A673 (cell line): ENCODE data around the gene CDH4.

ENCODE experiments used
- EZH2 ChIP-seq: fragments of 200-600 bp; sonication (generic); IDR thresholded peaks from 2 replicates; pipeline ENCODE4 v1.6.1; 2017; ENCODE audit warnings: borderline replicate concordance, low read depth, mild to moderate bottlenecking, mixed read lengths, antibody characterized with exemption, low read length; ENCODE audit not compliant: poor library complexity, severe bottlenecking
- TF ChIP-seq, protein P1 (sequence below): fragments of 300-800, 200-600 bp; sonication (generic); conservative IDR thresholded peaks from 2 replicates; pipeline ENCODE4 v1.5.1; 2017; ENCODE audit warnings: low read depth, mild to moderate bottlenecking, antibody characterized with exemption, low read length, moderate library complexity, mixed read lengths

DNA sequence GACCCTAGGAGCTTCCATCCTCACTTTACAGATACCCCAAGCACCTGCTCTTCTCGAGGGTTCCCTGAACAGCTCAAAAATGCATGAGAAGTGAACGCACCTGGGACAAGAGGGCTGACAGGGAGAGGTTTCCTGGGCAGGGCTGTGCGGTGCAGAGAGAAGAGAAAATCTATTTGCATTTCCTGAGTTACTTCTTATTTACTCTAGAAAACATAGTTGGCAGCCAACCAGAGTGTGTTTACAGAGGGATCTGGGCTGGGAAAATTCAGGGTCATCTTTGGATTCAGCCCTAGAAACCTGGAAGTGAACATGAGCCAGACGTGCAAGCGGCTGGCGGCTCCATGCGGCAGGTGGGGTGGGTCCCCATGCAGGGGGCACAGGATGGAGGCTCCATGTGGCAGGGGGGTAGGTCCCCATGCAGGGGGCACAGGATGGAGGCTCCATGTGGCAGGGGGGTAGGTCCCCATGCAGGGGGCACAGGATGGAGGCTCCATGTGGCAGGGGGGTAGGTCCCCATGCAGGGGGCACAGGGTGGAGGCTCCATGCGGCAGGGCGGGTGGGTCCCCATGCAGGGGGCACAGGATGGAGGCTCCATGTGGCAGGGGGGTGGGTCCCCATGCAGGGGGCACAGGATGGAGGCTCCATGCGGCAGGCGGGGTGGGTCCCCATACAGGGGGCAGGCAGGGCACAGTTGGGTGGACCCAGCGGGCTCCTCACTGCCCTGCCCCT is 471.6 kb downstream of the CDH4 start:
- TF ChIP-seq, protein P1, sequence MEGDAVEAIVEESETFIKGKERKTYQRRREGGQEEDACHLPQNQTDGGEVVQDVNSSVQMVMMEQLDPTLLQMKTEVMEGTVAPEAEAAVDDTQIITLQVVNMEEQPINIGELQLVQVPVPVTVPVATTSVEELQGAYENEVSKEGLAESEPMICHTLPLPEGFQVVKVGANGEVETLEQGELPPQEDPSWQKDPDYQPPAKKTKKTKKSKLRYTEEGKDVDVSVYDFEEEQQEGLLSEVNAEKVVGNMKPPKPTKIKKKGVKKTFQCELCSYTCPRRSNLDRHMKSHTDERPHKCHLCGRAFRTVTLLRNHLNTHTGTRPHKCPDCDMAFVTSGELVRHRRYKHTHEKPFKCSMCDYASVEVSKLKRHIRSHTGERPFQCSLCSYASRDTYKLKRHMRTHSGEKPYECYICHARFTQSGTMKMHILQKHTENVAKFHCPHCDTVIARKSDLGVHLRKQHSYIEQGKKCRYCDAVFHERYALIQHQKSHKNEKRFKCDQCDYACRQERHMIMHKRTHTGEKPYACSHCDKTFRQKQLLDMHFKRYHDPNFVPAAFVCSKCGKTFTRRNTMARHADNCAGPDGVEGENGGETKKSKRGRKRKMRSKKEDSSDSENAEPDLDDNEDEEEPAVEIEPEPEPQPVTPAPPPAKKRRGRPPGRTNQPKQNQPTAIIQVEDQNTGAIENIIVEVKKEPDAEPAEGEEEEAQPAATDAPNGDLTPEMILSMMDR, result no peak
- no peak for TF ChIP-seq EZH2
